K562 (cell line): ENCODE measurements around the gene RHD. TPM values are rescaled to one million over a fixed set of nuclear protein-coding genes. Genes with fewer than 3 reads are reported as not detected.
A peak's percentile ranks its signal among the peaks of the same experiment; 100 is the strongest.
"Not testable (repeated sequence)": the region's sequence is repeated elsewhere in the genome, so short reads cannot be mapped to it uniquely, and the experiment has no call there.

ENCODE experiments used
- ATAC-seq: fragments of 200-7000 bp; cut with Tn5 transposase; 3 replicates; pipeline ENCODE4 v1.9.1; 2020; ENCODE audit warnings: moderate library complexity
- Bru-seq: library from RNA; stranded (reverse); fragments of 400-500 nt; gene quantifications from one replicate; lab custom pipeline; 2021; lab: Mats Ljungman, UMichigan
- BruChase-seq, 2 experiments: library from RNA; stranded (reverse); fragments of 400-500 nt; gene quantifications; one replicate each; lab custom pipeline; 2021; lab: Mats Ljungman, UMichigan
- BruUV-seq: library from RNA; stranded (reverse); fragments of 400-500 nt; replicated peaks from 2 replicates; lab custom pipeline; 2021; lab: Mats Ljungman, UMichigan
- CTCF ChIA-PET: fragments of 300-600 bp; formaldehyde crosslinking; extraction: SDS; loops from one replicate; lab custom pipeline; 2021; ENCODE audit warnings: low intra/inter-chr PET ratio; lab: Yijun Ruan, JAX
- POLR2A ChIA-PET: fragments of 300-600, 350-650 bp; sonication (Branson Sonifier 250); formaldehyde crosslinking; extraction: SDS; loops from one replicate; lab custom pipeline; 2021; ENCODE audit warnings: antibody characterized with exemption, inconsistent platforms; lab: Yijun Ruan, JAX
- DNase-seq, 4 experiments: peaks; one replicate each; pipeline versions ENCODE4 v3.0.0 to v3.0.0-alpha.2; 2011 to 2018; ENCODE audit warnings: low spot score in 3 of 4, mixed read lengths in 3 of 4; ENCODE audit errors: extremely low read depth in 1 of 4
- FAIRE-seq: peaks from 2 replicates; lab custom pipeline; 2011; peaks lifted over from hg19 to GRCh38; lab: Jason Lieb, UNC
- H2AFZ ChIP-seq: 2 replicates; pipeline ENCODE4 v1.6.0; 2011; ENCODE audit warnings: low read depth, low read length, control low read depth, inconsistent platforms
- H3K27ac ChIP-seq: fragments of 200-600 bp; 3 replicates; pipeline ENCODE4 v1.8.0; 2011; ENCODE audit warnings: low read depth, mild to moderate bottlenecking, control low read depth, inconsistent platforms, low read length, moderate library complexity, mixed read lengths; ENCODE audit errors: extremely low read depth
- H3K27me3 ChIP-seq, 2 experiments: fragments of 300-600 bp in 1 of 2; 2 replicates in 1 of 2; 3 replicates in 1 of 2; pipeline versions ENCODE4 v1.6.0 to v1.8.0; 2011; ENCODE audit warnings: inconsistent platforms in 2 of 2, low read length in 2 of 2, mild to moderate bottlenecking in 1 of 2, mixed read lengths in 1 of 2, moderate library complexity in 1 of 2; ENCODE audit not compliant: control insufficient read depth in 2 of 2, insufficient read depth in 2 of 2
- H3K36me3 ChIP-seq: fragments of 300-600 bp; 3 replicates; pipeline ENCODE4 v1.8.0; 2011; ENCODE audit warnings: mild to moderate bottlenecking, low read length, inconsistent platforms; ENCODE audit not compliant: control insufficient read depth, insufficient read depth
- H3K4me1 ChIP-seq, 2 experiments: fragments of 200-600 bp in 1 of 2; replicated peaks in 1 of 2; 2 replicates in 1 of 2; 3 replicates in 1 of 2; pipeline versions ENCODE4 v1.5.1 to v1.8.0; 2011; ENCODE audit warnings: inconsistent platforms in 2 of 2, low read length in 2 of 2, mild to moderate bottlenecking in 1 of 2, mixed read lengths in 1 of 2, moderate library complexity in 1 of 2; ENCODE audit not compliant: control insufficient read depth in 2 of 2, insufficient read depth in 2 of 2
- H3K4me2 ChIP-seq: 2 replicates; pipeline ENCODE4 v1.6.1; 2011; ENCODE audit warnings: low read length, control low read depth, inconsistent platforms, mixed read lengths; ENCODE audit not compliant: insufficient read depth
- H3K4me3 ChIP-seq: fragments of 200-600 bp; sonication (generic), shearing (Covaris generic); 2 replicates; pipeline ENCODE4 v1.5.1; 2016; ENCODE audit warnings: control low read depth, inconsistent platforms
- H3K79me2 ChIP-seq: fragments of 200-600 bp; 3 replicates; pipeline ENCODE4 v1.8.0; 2011; ENCODE audit warnings: low read length, inconsistent platforms; ENCODE audit not compliant: control insufficient read depth, insufficient read depth
- H3K9ac ChIP-seq, 2 experiments: 2 replicates each; pipeline versions ENCODE4 v1.6.0 to v1.6.1; 2011; ENCODE audit warnings: low read depth in 2 of 2, low read length in 2 of 2, control low read depth in 1 of 2, inconsistent platforms in 1 of 2, mild to moderate bottlenecking in 1 of 2, mixed read lengths in 1 of 2; ENCODE audit not compliant: insufficient read depth in 1 of 2
- H3K9me1 ChIP-seq: one replicate; pipeline ENCODE4 v1.6.0; 2011; ENCODE audit warnings: inconsistent platforms, mild to moderate bottlenecking, low read length, moderate library complexity; ENCODE audit not compliant: control insufficient read depth, insufficient read depth
- H3K9me3 ChIP-seq: replicated peaks from 2 replicates; pipeline ENCODE4 v1.5.1; 2011; ENCODE audit warnings: low read depth, low read length, inconsistent platforms; ENCODE audit not compliant: control insufficient read depth, insufficient read depth
- H4K20me1 ChIP-seq: replicated peaks from 2 replicates; pipeline ENCODE4 v1.6.1; 2011; ENCODE audit warnings: low read length, inconsistent platforms, mixed read lengths; ENCODE audit not compliant: control insufficient read depth, insufficient read depth
- ARID1B ChIP-seq: fragments of 450-650 bp; IDR thresholded peaks from 2 replicates; pipeline ENCODE4 v1.6.1; 2016; ENCODE audit warnings: antibody characterized with exemption, mild to moderate bottlenecking, inconsistent platforms
- CBFA2T2 ChIP-seq: fragments of 450-650 bp; conservative IDR thresholded peaks from 2 replicates; pipeline ENCODE4 v1.6.1; 2017; ENCODE audit warnings: mild to moderate bottlenecking
- CBFA2T3 ChIP-seq: fragments of 450-650 bp; IDR thresholded peaks from 2 replicates; pipeline ENCODE4 v1.6.1; 2017
- NCOR1 ChIP-seq: fragments of 450-650 bp; IDR thresholded peaks from 2 replicates; pipeline ENCODE4 v1.6.1; 2016; ENCODE audit warnings: mild to moderate bottlenecking, moderate library complexity
- TAL1 ChIP-seq: fragments of 450-650 bp; IDR thresholded peaks from 2 replicates; pipeline ENCODE4 v1.6.1; 2016; ENCODE audit warnings: mild to moderate bottlenecking
- TCF3 ChIP-seq: sonication (generic); formaldehyde crosslinking; IDR thresholded peaks from 2 replicates; pipeline ENCODE4 v1.4.0; 2020; ENCODE audit warnings: mild to moderate bottlenecking, missing genetic modification reagents
- TEAD4 ChIP-seq, 2 experiments: sonication (generic) in 1 of 2; formaldehyde crosslinking in 1 of 2; IDR thresholded peaks; 2 replicates each; pipeline versions ENCODE4 v1.6.1 to v1.8.0; 2012 to 2022; ENCODE audit warnings: borderline replicate concordance in 1 of 2, inconsistent platforms in 1 of 2, low read length in 1 of 2, mild to moderate bottlenecking in 1 of 2, missing genetic modification reagents in 1 of 2
- WGBS: fragments of 100-300 bp; shearing (Covaris generic); methylation state at CpG from one replicate; pipeline ENCODE4 v1.1.6; 2016; ENCODE audit warnings: low coverage, mixed read lengths; ENCODE audit not compliant: insufficient coverage; ENCODE audit errors: missing lambda C conversion rate; 5-methylcytosine and 5-hydroxymethylcytosine counted together
- in situ Hi-C: fragments of 300-500 bp; cut with MboI; formaldehyde crosslinking; loops from 4 replicates; pipeline ENCODE4 v1.15.0; 2018; ENCODE audit warnings: inconsistent platforms, mixed read lengths
- intact Hi-C: fragments of 100-400 bp; cut with micrococcal nuclease; formaldehyde crosslinking; loops from 2 replicates; pipeline ENCODE4 v1.14.2; 2022
- long read RNA-seq, 3 experiments: library from polyadenylated mRNA in 2 of 3; library from RNA in 1 of 3; unstranded in 2 of 3; stranded (forward) in 1 of 3; transcript quantifications; one replicate each; pipeline ENCODE4 v2.0.0, GENCODE V29; 2019 to 2022
- polyA minus RNA-seq, 3 experiments: library from RNA; depleted of rRNA, polyadenylated mRNA; stranded (reverse); fragments of >200 nt; gene quantifications; 2 replicates each; pipeline ENCODE4 v1.2.3, GENCODE V29; 2011
- polyA plus RNA-seq, 8 experiments: library from polyadenylated mRNA; depleted of rRNA in 4 of 8; stranded (reverse) in 5 of 8; unstranded in 3 of 8; fragments of >200 nt; fragmentation: Nextera tagmentation in 2 of 8; fragmentation: Illumina TruSeq in 1 of 8; extraction: Ambion mirVana in 2 of 8; extraction: Trizol in 1 of 8; gene quantifications; 2 replicates each; pipeline versions ENCODE4 v1.2.1 to v1.2.3, GENCODE V29; 2011 to 2014; ENCODE audit warnings: inconsistent platforms in 1 of 8, missing spikeins in 1 of 8
- total RNA-seq, 7 experiments: library from RNA; depleted of rRNA in 6 of 7; stranded (reverse); fragments of >200 nt in 6 of 7; fragmentation: Illumina TruSeq in 2 of 7; extraction: Trizol in 2 of 7; gene quantifications; 2 replicates each; pipeline versions ENCODE4 v1.2.1 to v1.2.3, GENCODE V29; 2011 to 2021; ENCODE audit warnings: low replicate concordance in 1 of 7
- TF ChIP-seq, protein P1 (sequence below): sonication (generic); IDR thresholded peaks from 2 replicates; pipeline ENCODE4 v1.6.1; 2016

Gene RHD
- 50.0 and 64.3 TPM in 2 replicates for total RNA-seq (2011; cell fraction: chromatin; rRNA removed; ENCODE audit: low replicate concordance)
- 69.5 and 85.3 TPM in 2 replicates for total RNA-seq (2011; cell fraction: nucleolus; rRNA removed)
- total RNA-seq (2011; cell fraction: nucleoplasm; rRNA removed), result 63.5 and 69.1 TPM in 2 replicates
- total RNA-seq (2014; rRNA removed), result 9.4 and 12.8 TPM in 2 replicates
- 12.2 and 15.7 TPM in 2 replicates for total RNA-seq (2014; rRNA removed; fragmentation: Illumina TruSeq; extraction: Trizol)
- total RNA-seq (2015; rRNA removed; fragmentation: Illumina TruSeq; extraction: Trizol), result 11.8 and 13.0 TPM in 2 replicates
- total RNA-seq (2021), result 17.5 and 17.8 TPM in 2 replicates
- 15.0 and 28.8 TPM in 2 replicates for polyA plus RNA-seq (2011; rRNA removed)
- 15.4 and 22.6 TPM in 2 replicates for polyA plus RNA-seq (2011; cell fraction: cytosol; rRNA removed)
- polyA plus RNA-seq (2011; cell fraction: nucleus; rRNA removed), result 16.8 and 18.6 TPM in 2 replicates
- polyA plus RNA-seq (2012), result 13.8 and 23.5 TPM in 2 replicates
- 13.5 and 13.6 TPM in 2 replicates for polyA plus RNA-seq (2014; fragmentation: Illumina TruSeq; extraction: Trizol)
- 10 to 100 TPM; 32.4 TPM for polyA plus RNA-seq (2014; fragmentation: Nextera tagmentation; extraction: Ambion mirVana)
- 8.8 and 9.1 TPM in 2 replicates for polyA plus RNA-seq (2014; rRNA removed)
- polyA minus RNA-seq (2011; rRNA and poly(A)+ RNA removed), result 58.4 and 72.4 TPM in 2 replicates
- polyA minus RNA-seq (2011; cell fraction: cytosol; rRNA and poly(A)+ RNA removed), result 17.1 and 20.4 TPM in 2 replicates
- 16.2 and 28.3 TPM in 2 replicates for polyA minus RNA-seq (2011; cell fraction: nucleus; rRNA and poly(A)+ RNA removed)
- percentile 50 among the genes with signal in this experiment for Bru-seq, nascent RNA
- BruChase-seq, experiment 1, labeled RNA remaining after a 2-hour chase, result percentile 50 among the genes with signal in this experiment
- percentile 49 among the genes with signal in this experiment for BruChase-seq, experiment 2, labeled RNA remaining after a 6-hour chase
- long read RNA-seq, experiment 1, transcript RHD-201 (10 exons, 2,930 nt), result major isoform, 20 of 49 reads
- long read RNA-seq, experiment 1, transcript RHD-211 (9 exons, 1,466 nt), result minor isoform, 6 of 49 reads
- long read RNA-seq, experiment 1, partial matches to known transcripts, result 8 of 49 reads
- long read RNA-seq, experiment 1, other reads (novel, unspliced or antisense), result 8 of 49 reads
- long read RNA-seq, experiment 2, transcript RHD-201 (10 exons, 2,930 nt), result major isoform, 13 of 34 reads
- long read RNA-seq, experiment 2, partial matches to known transcripts, result 10 of 34 reads
- long read RNA-seq, experiment 2, other reads (novel, unspliced or antisense), result 3 of 34 reads
- long read RNA-seq, experiment 3, transcript RHD-201 (10 exons, 2,930 nt), result major isoform, 15 of 28 reads
- long read RNA-seq, experiment 3, partial matches to known transcripts, result 1 of 28 reads
- long read RNA-seq, experiment 3, other reads (novel, unspliced or antisense), result 10 of 28 reads

GRCh38 chr1:25272238-25272637 is at the start of gene RHD:
TSS of gene RHD (plus strand) at chr1:25272509. CDS start at chr1:25272548, 39 bp downstream.
- Histone ChIP-seq H3K4me3 (peak within 1 kb of the TSS; percentile 28; the same call in 1 of the 2 replicates), H3K4me2 (peak within 1 kb of the TSS; percentile 62), H3K9ac (peak within 1 kb of the TSS; percentile 44 to 52; a peak in 3 of 4 replicates), H3K27ac (peak within 1 kb of the TSS; percentile 65), H3K79me2 (peaks cover 38% of the 10 kb centered on the region)
- DNase-seq; CTCF ChIA-PET; POLR2A ChIA-PET; intact Hi-C loops; H3K9me3 ChIP-seq; H3K4me1 ChIP-seq; H4K20me1 ChIP-seq; BruUV-seq; TF ChIP-seq TEAD4 (CRISPR knock-in tag; IDR thresholded peaks at IDR 0.05; ENCODE audit: borderline replicate concordance): not testable (repeated sequence)
- ATAC-seq, result peak; percentile 79
- 1% methylated on average over 5 of the region's 8 CpGs for WGBS
- peak; percentile 93 for FAIRE-seq
- TF ChIP-seq ARID1B, result peak; percentile 51
- peak; percentile 71 for TF ChIP-seq TCF3
- peak; percentile 48 for TF ChIP-seq CBFA2T2
- TF ChIP-seq NCOR1, result peak; percentile 44; the same call in 1 of the 2 replicates
- TF ChIP-seq TEAD4 (IDR thresholded peaks at IDR 0.05; ENCODE audit: low read length), result 0 out of 2 replicates have a peak, but pooled peaks have one; percentile 21
- TF ChIP-seq TAL1, result peak; percentile 46; the same call in 1 of the 2 replicates
- peak; percentile 65 for TF ChIP-seq CBFA2T3
- TF ChIP-seq, protein P1, sequence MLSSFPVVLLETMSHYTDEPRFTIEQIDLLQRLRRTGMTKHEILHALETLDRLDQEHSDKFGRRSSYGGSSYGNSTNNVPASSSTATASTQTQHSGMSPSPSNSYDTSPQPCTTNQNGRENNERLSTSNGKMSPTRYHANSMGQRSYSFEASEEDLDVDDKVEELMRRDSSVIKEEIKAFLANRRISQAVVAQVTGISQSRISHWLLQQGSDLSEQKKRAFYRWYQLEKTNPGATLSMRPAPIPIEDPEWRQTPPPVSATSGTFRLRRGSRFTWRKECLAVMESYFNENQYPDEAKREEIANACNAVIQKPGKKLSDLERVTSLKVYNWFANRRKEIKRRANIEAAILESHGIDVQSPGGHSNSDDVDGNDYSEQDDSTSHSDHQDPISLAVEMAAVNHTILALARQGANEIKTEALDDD, result 0 out of 2 replicates have a peak, but pooled peaks have one; percentile 12
- TF ChIP-seq, all 486 proteins: peak for 8; not testable (repeated sequence) for 478
- peak within 1 kb of the TSS; percentile 45; the same call in 1 of the 2 replicates for H2AFZ ChIP-seq
- in situ Hi-C loops, H3K27me3 ChIP-seq, H3K36me3 ChIP-seq, H3K9me1 ChIP-seq: not testable (repeated sequence)
